CD4-positive, alpha-beta T cell treated with Interleukin-4 for 1 hour (primary cell): ENCODE measurements around the gene IGF2.

Source experiments
- DNase-seq, 2 donors: peaks; one replicate each; pipeline ENCODE4 v3.0.0-alpha.2; 2020 to 2022

The IGF2 gene

DNA sequence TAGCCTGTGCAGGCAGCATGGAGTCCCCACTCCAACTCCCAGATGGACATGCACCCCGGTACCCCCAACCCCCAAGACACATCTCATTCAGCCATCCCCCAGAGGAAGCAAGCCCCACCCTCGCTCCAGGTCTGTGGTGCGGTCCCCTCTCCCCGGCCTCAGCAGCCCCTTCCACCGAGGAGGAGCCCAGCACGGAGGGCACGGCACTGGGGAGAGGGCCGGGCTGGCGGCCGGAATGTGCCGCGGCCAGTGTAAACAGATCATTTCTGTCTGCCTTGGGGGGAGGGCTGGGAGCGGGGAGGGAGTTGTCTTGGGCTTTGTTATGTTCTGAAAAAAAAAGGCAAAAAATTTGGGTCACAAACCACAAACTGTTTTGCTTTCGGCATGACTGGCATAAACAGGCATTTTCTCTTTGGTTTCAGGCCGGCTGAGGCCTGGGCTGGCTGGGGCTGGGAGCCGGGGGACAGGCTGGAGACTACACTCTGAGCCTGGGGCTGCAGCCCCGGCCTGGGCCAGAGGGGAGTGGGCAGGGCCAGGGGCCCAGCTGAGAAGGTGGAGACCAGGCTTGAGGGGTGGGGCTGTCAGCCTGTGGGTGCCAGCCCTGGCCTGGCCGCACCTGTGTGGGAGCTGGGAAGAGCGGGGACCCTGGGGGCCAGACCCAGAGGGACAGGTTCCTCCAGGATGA, 16.8 kb downstream of the IGF2 start:
- no peak for DNase-seq

DNA sequence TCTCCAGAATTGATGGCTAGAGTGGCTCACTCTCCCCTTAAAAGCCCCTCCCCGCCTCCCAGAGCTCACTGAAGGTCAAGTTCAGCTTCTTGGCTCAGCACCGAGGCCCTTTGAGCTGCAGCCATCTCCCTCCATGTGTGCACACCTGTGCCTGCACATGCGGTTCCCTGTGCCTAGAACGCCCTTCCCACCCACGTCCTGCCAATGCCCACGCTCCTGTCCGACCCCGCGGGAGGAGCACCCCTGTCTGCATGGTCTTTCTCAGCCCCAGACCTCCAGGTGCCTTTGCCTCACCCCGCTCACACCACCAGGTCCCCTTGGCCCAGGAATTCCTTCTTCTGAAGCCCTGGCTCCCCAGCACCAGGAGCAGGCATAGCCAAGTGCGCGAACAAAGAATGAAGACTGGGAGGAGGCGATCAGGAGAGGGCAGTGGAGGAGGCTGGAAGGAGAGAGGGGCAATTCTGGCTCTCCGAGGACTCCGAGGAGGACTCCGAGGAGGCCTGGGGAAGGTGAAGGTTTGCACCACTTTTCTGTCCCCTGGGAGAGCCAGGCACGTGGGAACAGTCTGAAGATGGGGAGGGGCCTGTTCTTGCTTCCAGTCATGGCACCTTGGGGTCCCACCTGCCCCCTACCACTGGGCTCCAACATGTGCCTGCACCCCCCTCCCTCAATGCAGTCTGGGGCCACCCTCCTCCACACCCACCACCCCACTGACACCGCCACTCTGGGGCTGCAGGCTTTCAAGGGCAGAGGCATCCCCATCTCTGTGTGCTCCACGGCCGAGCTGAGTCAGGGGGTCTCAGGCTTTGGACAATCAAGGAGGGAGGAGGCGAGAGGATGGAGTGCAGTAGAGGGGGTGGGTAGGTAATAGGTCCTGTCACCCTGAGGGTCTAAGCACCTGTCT, 17.7 kb downstream of the IGF2 start:
- DNase-seq = no peak

DNA sequence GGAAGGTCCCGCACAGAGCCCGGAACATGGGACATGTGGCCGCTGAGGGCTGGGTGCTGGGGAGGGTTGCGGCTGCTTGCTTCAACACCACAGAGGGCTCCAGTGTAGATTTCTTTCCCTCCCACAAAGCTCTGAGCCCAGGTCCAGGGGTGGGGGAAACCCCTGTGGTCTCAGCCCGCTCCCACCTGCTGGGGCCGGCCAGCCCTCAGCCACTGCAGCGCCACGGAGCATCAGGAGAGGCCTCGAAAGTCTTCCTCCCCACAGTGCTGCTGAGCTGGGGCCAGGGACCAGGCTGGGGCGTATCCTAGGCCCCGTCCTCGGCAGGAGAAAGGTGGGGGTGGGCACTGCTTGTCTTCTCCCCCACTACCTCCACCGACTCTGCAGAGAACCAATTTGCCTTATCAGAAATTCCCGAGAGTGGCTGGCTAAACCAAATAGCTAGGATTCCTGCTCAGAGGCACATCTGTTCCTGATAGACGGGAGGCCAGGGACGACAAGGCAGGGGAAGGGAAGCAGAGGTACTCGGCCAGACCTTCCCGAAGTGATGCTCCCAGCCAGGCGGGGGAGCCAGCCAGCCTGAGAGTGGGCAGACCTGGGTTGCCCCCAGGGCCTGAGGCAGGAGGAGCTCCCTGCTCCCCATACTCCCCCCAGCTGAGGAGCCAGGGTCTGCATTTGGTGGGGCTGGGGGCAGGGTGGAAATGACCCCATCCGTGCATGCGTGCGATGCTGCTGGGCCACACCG, 18.7 kb downstream of the IGF2 start:
- no peak for DNase-seq

DNA sequence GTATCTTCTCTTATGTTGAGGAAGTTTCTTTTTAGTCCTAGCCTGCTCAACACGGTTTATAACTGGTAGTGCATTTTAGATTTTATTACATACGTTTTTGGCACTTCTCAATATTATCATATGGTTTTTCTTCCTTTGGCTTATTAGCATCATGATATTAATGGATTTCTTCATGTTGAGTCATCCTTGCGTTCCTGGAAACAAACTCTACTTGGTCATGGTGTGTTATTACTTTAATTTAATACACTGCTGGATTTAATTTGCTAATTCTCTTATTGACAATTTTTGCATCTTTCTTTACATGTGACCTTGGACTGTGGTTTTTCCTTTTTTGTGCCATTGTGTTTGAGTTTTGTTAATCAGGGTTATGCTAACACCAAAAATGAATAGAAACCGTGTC, 20.5 kb downstream of the IGF2 start:
- no peak for DNase-seq

DNA sequence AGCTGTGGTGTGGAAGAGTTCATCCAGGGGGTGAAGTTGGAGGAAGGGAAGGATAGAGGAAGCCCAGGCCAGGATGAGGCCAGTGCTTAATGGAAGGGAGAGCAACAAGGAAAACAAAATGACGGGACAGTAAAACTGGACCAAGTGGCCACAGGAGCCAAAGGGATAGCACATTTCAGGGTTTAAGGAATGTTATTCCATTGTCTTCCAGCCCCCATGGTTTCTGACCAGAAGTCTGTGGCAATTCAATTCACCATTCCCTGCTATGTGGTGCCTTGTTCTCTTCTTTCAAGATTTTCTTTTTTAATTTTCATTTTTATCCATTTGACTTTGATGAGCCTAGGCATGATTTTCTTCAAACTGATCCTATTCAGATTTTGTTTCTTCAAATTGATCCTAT, 22.5 kb downstream of the IGF2 start:
- no peak for DNase-seq

DNA sequence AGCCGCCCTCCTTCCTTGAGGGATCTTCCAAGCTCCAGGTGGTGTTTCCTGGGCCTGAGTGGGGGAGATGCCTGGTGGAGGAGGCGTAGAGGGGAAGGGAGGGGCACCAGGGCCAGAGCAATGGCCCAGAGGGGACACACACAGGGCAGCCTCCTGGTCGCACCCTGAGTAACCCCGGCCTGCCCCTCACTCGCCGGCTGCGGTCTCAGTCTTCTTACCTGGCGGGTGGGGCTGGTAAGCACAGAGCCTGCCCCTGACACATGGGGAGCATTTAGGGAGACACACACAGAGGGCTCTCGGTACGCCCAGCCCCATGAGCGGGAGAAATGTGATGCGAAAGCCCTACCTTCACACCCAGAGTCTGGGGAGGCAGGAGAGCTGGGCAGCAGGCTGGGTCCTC, 23.9 kb downstream of the IGF2 start:
- DNase-seq = no peak

DNA sequence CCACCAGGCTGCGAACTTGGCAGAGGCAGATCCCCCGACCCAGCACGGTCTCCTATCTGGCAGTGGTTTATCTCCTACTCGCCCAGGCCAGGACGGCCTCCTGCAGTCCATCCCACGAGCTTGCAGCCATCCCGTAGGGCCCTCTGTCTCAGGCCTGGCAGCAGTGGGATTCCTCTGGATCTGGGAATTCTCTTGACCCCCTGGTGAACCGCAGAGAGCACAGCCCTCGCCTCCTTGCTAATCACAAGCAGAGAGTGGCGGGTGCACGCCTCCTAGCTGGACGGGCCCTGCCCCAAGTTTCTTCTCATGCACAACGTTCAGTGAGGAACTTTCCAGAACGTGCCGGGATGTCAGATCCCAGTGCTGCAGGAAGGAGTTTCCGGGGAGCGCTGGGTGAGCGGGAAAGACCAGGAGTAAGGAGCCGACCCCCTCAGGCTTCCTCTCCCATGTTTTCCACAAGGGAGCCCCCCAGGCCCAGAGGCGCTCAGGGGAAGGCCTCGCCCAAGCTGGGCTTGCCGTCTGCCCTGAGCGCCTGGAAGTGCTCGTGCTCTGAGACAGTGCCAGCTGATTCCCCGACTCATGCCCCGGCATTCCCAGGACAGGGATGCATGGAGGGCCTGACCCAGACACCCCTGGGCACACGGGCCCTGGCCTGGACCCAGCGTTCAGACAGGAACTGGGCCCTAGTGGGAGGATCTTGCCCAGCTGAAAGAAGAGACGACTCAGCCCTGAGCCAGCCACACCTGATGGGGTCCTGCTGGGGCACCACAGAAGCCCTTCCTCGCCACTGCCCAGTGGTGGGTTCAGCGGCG, 24.6 kb downstream of the IGF2 start:
- DNase-seq = no peak

DNA sequence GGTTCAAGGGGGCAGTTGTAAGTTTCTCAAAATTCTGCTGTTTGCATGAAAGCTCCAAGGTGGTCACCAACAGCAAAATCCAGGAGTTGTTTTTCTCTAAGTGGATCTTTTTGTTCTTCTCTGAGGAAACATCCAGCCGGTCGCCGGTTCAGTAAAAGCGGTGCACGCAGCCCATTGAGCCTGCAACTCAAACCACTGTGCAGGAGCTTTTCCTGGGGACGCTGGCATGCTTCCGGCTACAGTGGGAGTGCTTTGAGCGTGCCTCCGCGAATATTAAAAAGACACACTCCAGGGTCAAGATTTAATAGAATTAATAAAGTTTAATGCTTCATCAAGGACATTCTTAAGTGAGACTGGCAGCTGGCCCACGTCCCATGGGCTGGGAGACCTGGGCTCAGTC, 25.4 kb downstream of the IGF2 start:
- DNase-seq = no peak

DNA sequence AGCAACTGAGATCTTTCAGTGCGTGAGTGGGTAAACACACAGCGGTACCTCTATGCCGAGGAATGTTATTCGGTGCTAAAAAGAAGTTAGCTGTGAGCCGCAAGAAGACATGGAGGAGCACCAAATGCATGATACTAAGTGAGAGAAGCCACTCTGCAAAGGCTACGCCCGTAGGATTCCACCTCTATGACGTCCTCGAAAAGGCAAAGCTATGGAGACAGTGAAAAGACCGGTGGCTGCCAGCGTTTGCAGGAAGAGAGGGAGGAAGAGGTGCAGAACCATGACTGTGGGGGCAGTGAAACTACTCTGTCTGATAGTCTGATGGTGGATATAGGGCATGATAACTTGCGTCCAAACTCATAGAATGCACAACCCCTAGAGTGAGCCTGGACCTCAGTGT, 28.7 kb downstream of the IGF2 start:
- DNase-seq = no peak

DNA sequence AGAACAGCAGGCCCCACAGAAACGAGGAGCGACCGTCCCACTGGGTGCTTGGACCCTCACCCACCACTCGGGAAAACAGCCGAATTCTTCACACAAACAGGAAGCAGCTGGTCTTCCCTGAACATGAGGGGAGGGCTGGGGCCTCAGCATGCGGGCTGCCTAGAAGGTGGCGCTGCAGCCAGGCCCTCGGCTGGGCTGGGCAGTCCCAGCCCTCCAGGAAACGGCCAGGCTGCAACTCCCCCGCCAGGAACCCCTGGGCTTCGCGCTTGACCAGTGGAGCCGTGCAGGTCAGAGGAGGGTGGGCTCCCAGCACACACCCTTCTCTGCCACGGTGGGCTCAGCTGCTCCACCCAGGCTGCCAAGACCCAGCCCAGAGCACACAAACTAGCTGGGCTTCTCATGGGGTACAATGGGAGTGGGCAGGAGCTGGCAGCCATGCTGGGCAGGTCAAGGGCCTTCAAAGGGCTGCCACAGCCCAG, 29.6 kb downstream of the IGF2 start:
- no peak for DNase-seq

DNA sequence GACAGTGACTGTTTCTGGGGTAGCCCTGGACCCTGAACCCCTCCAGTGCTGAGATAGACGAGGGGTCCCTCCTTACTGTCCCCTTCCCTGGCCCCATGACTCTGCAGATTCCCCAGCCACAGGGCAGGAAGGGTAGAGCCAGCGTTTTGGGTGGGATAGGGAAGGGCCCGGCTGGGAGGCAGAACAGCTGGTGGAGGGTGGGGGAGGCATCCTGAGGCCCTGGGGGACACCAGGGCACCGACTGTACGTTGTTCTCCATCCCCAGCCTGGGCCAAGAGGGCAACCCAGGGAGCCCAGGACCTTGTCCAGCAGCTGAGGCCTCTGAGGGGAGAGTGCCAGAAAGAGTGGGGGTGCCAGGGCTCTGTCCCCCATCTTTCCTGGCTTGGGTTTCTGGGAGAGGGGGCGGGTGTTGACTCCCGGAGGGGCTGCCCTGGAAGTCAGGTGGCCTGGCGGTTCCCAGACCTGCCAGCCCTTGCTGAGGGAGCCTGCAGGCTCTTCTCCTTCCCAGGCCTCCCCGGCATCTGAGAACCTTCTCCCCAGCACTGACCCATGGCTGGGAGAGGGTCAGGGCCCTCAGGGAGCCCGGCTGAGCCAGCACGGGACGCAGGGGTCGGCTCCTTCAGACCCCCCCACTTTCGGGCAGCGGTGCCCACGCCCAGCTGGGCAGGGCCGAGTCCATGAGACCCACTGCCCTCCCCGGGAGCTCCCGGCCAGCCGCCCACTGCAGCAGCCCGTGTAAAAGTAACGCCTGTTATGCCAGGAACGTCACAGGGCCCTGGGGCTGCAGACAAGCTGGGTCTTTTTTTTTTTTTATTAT, 30.3 kb downstream of the IGF2 start:
- DNase-seq = no peak

DNA sequence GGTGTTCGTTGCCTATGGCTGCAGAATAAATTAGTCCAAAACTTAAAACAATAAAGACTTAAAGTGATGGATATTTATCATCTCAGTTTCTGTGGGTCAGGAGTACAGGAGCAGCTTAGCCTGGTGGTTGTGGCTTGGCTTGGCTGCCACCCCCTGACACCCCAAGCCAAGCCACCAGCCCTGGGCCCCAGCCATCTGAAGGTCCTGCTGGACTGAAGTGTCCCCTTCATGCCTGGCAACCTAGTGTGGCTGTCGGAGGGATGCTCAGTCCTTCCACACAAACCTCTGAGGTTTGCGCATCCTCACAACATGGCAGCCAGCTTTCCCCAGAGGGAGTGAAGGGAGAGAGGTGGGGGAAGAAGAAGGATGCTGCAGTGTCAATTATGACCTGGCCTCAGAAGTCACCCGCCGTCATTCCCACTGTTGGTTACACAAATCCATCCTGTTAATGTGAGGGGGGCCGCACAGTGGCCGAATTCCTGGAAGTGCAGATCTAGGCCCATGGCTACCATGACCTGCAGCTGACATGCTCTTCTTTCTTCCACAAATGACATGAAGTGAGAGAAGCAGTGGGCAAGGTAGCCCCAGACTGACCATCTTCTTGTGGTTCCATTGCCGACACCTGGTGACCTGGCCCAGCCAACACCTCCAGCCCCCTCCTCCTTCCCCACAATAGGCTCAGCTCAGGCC, 31.1 kb downstream of the IGF2 start:
- DNase-seq = no peak

DNA sequence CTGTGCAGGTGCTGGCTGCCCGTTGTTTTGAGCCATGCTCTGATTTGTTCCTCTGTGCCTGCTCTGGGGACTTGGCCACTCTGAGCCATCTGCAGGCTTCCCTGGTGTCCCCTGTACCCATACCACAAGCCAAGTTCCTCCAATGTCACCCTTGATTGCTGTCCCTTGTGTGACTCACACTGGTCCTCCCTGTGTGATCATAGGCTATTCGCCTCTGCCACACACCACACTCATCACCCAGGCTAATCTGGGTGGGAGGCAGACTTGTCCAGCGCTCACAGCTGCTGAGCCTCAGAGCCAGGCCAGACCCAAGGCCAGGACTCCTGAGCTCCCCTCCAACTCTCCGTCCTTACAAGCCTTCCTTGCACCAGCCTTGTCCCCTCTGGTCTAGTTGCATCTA, 31.7 kb downstream of the IGF2 start:
- no peak for DNase-seq

DNA sequence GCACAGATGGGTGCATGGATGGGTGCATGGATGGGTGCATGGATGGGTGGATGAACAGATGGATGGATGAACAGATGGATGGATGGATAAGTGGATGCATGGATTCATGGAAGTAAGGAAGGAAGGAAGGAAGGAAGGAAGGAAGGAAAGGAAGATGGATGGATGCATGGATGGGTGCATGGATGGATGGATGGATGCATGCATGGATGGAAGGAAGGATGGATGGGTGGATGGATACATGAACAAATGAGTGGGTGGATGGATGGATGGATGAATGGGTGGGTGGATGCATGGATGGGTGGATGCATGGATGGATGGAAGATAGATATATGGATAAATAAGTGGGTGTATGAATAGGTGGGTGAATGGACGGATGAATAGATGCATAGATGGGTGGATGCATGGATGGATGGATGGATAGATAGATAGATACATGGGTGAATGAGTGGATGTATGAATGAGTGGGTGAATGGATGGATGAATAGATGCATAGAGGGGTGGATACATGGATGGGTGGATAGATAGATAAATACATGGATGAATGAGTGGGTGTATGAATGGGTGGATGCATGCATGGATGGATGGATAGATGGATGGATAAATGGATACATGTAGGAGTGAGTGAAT, 32.5 kb downstream of the IGF2 start:
- no peak for DNase-seq

DNA sequence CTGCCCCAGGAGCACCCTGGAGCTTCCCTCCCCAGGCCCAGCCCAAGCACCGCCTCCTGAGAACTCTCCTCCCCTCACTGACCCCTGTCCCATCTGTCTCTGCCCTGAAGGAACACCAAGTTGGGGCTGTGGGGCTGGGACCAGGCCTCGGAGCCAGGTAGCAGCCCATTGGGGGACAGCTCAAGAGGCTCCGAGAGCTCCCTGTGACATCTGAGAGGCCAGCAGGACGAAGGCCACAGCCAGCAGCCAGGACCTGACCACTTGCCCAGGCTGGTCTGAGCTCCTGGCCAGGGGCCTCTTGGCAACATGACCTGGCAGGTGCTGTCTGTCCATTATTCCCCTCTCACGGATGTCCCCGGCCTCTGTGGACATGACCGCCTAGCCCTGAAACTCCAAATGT, 33.7 kb downstream of the IGF2 start:
- DNase-seq = no peak

DNA sequence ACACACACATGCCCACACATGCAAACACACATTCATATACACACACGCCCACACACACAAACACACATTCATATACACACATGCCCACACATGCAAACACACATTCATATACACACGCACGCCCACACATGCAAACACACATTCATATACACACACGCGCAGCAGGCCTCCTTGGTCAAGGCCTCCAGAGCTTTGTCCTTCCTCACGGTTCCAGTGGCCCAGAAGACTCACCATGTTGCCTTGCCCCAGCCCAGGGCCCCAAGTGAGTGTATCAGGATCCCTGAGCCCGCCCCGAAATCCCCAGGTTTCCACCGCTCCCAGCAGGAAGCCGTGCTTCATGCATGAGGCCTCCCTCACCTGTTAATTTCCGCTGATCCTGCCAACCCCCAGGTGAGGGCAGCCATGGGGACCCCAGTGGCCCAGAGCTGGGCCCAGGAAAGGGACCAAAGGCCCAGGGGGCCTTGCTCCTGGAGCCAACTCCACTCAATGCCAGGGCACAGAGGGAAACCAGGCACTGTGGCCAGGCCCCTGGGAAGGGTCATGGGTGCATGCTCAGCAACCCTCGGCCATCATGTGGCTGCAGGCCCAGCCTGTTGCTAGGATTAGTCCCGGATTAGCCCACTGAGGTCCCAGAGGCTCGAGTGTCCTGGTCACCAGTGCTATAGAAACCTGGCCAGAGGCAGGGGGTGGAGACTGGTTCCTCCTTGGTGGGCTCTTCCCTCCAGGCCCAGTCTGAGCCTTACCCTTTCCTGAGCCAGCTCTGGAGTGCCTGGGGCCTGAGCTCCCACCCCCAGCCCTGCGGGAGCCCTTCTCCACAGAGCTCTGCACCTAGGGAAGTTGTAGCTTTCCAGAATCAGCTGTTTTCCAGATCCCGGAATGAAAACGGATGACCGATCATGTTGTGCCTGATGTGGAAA, 34.4 kb downstream of the IGF2 start:
- no peak for DNase-seq

DNA sequence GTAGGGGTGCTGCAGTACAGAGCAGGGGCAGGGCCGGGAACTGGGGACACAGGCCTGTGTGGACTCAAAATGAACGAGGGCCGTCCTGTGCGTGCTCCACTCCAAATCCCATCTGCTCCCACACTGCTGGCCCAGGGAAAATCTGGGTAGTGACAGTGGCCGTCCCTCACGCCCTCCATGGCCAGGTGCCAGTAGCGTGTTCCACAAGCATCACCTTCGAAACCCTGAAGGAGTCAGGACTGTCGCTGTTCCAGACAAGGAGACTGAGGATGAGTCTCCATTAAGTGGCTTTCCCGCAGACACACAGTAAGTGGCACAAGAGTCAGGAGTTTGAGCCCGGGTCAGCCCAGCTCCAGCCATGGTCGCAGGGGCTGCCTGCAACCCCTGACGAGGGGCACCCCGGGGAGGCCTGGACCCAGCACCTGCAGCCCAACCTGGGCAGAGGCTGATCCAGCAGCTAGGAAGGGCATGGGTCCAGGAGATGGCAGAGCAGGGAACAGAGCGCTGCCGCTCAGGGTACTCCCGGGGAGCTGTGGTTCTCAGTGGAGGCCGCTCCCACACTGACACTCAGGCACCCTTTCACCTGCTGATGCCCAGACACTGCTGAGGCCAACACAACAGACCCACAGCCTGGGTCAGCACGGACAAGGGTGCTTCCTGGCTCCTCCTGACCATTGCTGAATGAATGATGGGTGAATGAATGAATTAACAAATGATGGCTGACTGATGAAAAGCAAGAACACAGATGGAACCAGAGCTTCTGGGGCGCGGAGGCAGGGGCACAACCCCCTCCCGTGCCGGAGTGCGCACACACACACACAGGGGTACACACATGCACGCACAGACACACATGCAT, 35.3 kb downstream of the IGF2 start:
- DNase-seq = no peak

DNA sequence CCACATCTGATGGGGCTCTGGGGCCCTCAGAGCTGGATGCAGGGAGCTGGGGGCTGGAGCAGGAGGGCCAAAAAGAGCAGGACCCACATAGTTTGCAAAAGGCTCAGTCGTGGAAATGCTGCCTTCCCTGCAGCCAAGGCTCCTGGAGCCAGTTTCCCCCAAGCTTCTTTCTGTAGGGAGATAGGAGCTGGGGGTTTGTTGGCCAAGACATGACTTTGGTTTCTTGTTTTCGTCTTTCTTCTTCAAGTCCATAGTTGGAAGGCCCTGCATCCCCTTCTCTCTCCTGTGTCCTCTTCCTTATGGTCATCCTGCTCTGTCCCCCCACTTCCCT, 36.3 kb downstream of the IGF2 start:
- DNase-seq = no peak
